SK-N-SH (cell line): Measurements from ENCODE around the gene BCL2L13. TPM values are rescaled to one million over a fixed set of nuclear protein-coding genes. Genes with fewer than 3 reads are reported as not detected.

ENCODE experiments used
- CTCF ChIA-PET: fragments of 300-600, 350-600 bp; formaldehyde crosslinking; extraction: SDS; loops from one replicate; lab custom pipeline; 2021; lab: Yijun Ruan, JAX
- POLR2A ChIA-PET: fragments of 350-600 bp; sonication (Branson Sonifier 250); formaldehyde crosslinking; extraction: SDS; loops from one replicate; lab custom pipeline; 2020; ENCODE audit warnings: antibody characterized with exemption, inconsistent platforms; lab: Yijun Ruan, JAX
- DNase-seq: peaks from one replicate; pipeline ENCODE4 v3.0.0; 2012
- H2AFZ ChIP-seq: fragments of 200-600 bp; sonication (generic); 2 replicates; pipeline ENCODE4 v1.8.1; 2016; ENCODE audit warnings: antibody characterized with exemption, mild to moderate bottlenecking, low read depth
- H3F3A ChIP-seq: fragments of 200-600 bp; sonication (generic); replicated peaks from 2 replicates; pipeline ENCODE3; 2016; ENCODE audit warnings: antibody characterized with exemption, mild to moderate bottlenecking; ENCODE audit not compliant: insufficient read depth
- H3K27ac ChIP-seq, 2 experiments: fragments of 200-500 bp in 1 of 2; fragments of 200-600 bp in 1 of 2; sonication (Bioruptor generic) in 1 of 2; sonication (generic), shearing (Covaris generic) in 1 of 2; 2 replicates each; pipeline versions ENCODE4 v1.5.1 to v1.6.1; 2014 to 2016; ENCODE audit warnings: low read depth in 2 of 2, inconsistent platforms in 1 of 2, low read length in 1 of 2, mild to moderate bottlenecking in 1 of 2, mixed read lengths in 1 of 2
- H3K27me3 ChIP-seq: fragments of 200-600 bp; sonication (generic), shearing (Covaris generic); 2 replicates; pipeline ENCODE4 v1.6.1; 2016; ENCODE audit warnings: mixed run types; ENCODE audit not compliant: insufficient read depth
- H3K36me3 ChIP-seq, 2 experiments: fragments of 200-500 bp in 1 of 2; fragments of 200-600 bp in 1 of 2; sonication (Bioruptor generic) in 1 of 2; sonication (generic) in 1 of 2; replicated peaks in 1 of 2; 2 replicates each; pipeline versions ENCODE3 to v1.5.1; 2014 to 2016; ENCODE audit warnings: low read length in 1 of 2, mild to moderate bottlenecking in 1 of 2; ENCODE audit not compliant: insufficient read depth in 2 of 2, control insufficient read depth in 1 of 2
- H3K4me1 ChIP-seq, 2 experiments: fragments of 200-500 bp in 1 of 2; fragments of 200-600 bp in 1 of 2; sonication (Bioruptor generic) in 1 of 2; sonication (generic), shearing (Covaris generic) in 1 of 2; 2 replicates each; pipeline versions ENCODE4 v1.5.1 to v1.6.1; 2014 to 2016; ENCODE audit warnings: low read depth in 1 of 2, low read length in 1 of 2, mixed run types in 1 of 2; ENCODE audit not compliant: insufficient read depth in 2 of 2, control insufficient read depth in 1 of 2
- H3K4me2 ChIP-seq: fragments of 200-600 bp; sonication (generic), shearing (Covaris generic); 2 replicates; pipeline ENCODE4 v1.6.1; 2017; ENCODE audit warnings: mixed run types
- H3K4me3 ChIP-seq, 2 experiments: fragments of 200-500 bp in 1 of 2; fragments of 200-600 bp in 1 of 2; sonication (Bioruptor generic) in 1 of 2; sonication (generic), shearing (Covaris generic) in 1 of 2; 2 replicates each; pipeline versions ENCODE4 v1.5.1 to v1.8.1; 2014 to 2016; ENCODE audit warnings: low read depth in 2 of 2, inconsistent platforms in 1 of 2, low read length in 1 of 2, mild to moderate bottlenecking in 1 of 2, mixed read lengths in 1 of 2, moderate library complexity in 1 of 2
- H3K79me2 ChIP-seq: fragments of 200-600 bp; sonication (generic); 2 replicates; pipeline ENCODE4 v1.8.1; 2017; ENCODE audit warnings: mild to moderate bottlenecking; ENCODE audit not compliant: insufficient read depth
- H3K9ac ChIP-seq: fragments of 200-600 bp; sonication (generic); 2 replicates; pipeline ENCODE4 v1.6.1; 2017; ENCODE audit warnings: mixed run types
- H3K9me2 ChIP-seq: fragments of 200-600 bp; sonication (generic); 2 replicates; pipeline ENCODE4 v1.6.1; 2017; ENCODE audit warnings: mixed run types
- H3K9me3 ChIP-seq: fragments of 200-600 bp; sonication (generic); 2 replicates; pipeline ENCODE4 v1.6.1; 2017; ENCODE audit warnings: mixed run types, mild to moderate bottlenecking, moderate library complexity
- H4K20me1 ChIP-seq: fragments of 200-600 bp; sonication (generic); 2 replicates; pipeline ENCODE4 v1.6.1; 2017; ENCODE audit warnings: mild to moderate bottlenecking, mixed run types; ENCODE audit not compliant: insufficient read depth
- CHD2 ChIP-seq: fragments of 150-350 bp; IDR thresholded peaks from 2 replicates; pipeline ENCODE4 v1.6.1; 2018; ENCODE audit warnings: low read length; ENCODE audit not compliant: partially characterized antibody
- CTCF ChIP-seq: fragments of 200-600 bp; sonication (generic); IDR thresholded peaks from 2 replicates; pipeline ENCODE4 v1.6.1; 2017; ENCODE audit warnings: antibody characterized with exemption, mild to moderate bottlenecking, moderate library complexity
- EP300 ChIP-seq, 2 experiments: IDR thresholded peaks; 2 replicates each; pipeline versions ENCODE4 v1.4.0 to v1.6.1; 2012; ENCODE audit warnings: borderline replicate concordance in 1 of 2, low read depth in 1 of 2, low read length in 1 of 2
- EZH2phosphoT487 ChIP-seq: fragments of 200-600 bp; sonication (generic); IDR thresholded peaks from 2 replicates; pipeline ENCODE4 v1.6.1; 2017; ENCODE audit warnings: low read depth, mixed run types, mild to moderate bottlenecking, antibody characterized with exemption, moderate library complexity, borderline replicate concordance
- FOXJ3 ChIP-seq: sonication (generic); formaldehyde crosslinking; IDR thresholded peaks from 2 replicates; pipeline ENCODE4 v1.5.1; 2020; ENCODE audit warnings: mild to moderate bottlenecking, missing genetic modification reagents
- FOXM1 ChIP-seq: IDR thresholded peaks from 2 replicates; pipeline ENCODE4 v1.4.0; 2012; ENCODE audit warnings: low read depth, mild to moderate bottlenecking
- GATA2 ChIP-seq: sonication (generic); formaldehyde crosslinking; IDR thresholded peaks from 2 replicates; pipeline ENCODE4 v1.5.0; 2020; ENCODE audit warnings: mild to moderate bottlenecking, missing genetic modification reagents
- IRF3 ChIP-seq: fragments of 150-350 bp; IDR thresholded peaks from 2 replicates; pipeline ENCODE4 v1.6.1; 2016; ENCODE audit warnings: mild to moderate bottlenecking, low read depth, low read length
- JUND ChIP-seq: IDR thresholded peaks from 2 replicates; pipeline ENCODE4 v1.4.0; 2012
- NFIC ChIP-seq: IDR thresholded peaks from 2 replicates; pipeline ENCODE4 v1.4.0; 2012; ENCODE audit warnings: borderline replicate concordance
- NRF1 ChIP-seq: IDR thresholded peaks from 2 replicates; pipeline ENCODE4 v1.6.1; 2012; ENCODE audit warnings: low read depth, mild to moderate bottlenecking, low read length
- PBX3 ChIP-seq: IDR thresholded peaks from 2 replicates; pipeline ENCODE4; 2012
- RAD21 ChIP-seq: IDR thresholded peaks from 2 replicates; pipeline ENCODE4 v1.6.1; 2012; ENCODE audit warnings: mild to moderate bottlenecking, low read length
- REST ChIP-seq: IDR thresholded peaks from 2 replicates; pipeline ENCODE4 v1.6.1; 2012; ENCODE audit warnings: mild to moderate bottlenecking, low read depth, low read length, moderate library complexity
- RFX5 ChIP-seq: IDR thresholded peaks from 2 replicates; pipeline ENCODE4 v1.6.1; 2012; ENCODE audit warnings: mild to moderate bottlenecking, improper control_type of control experiment, low read length
- SIN3A ChIP-seq: IDR thresholded peaks from 2 replicates; pipeline ENCODE4 v1.6.1; 2012; ENCODE audit warnings: low read depth, mild to moderate bottlenecking, low read length, moderate library complexity, borderline replicate concordance
- TAF1 ChIP-seq: IDR thresholded peaks from 2 replicates; pipeline ENCODE4 v1.6.1; 2012; ENCODE audit warnings: low read depth, mild to moderate bottlenecking, low read length, moderate library complexity, borderline replicate concordance
- TEAD4 ChIP-seq: IDR thresholded peaks from 2 replicates; pipeline ENCODE4 v1.4.0; 2012; ENCODE audit warnings: mild to moderate bottlenecking, borderline replicate concordance; ENCODE audit not compliant: insufficient read depth
- USF2 ChIP-seq: fragments of 150-350 bp; IDR thresholded peaks from 2 replicates; pipeline ENCODE4 v1.6.1; 2017; ENCODE audit warnings: antibody characterized with exemption, low read length, low read depth, borderline replicate concordance
- ZBTB33 ChIP-seq: IDR thresholded peaks from 2 replicates; pipeline ENCODE4 v1.4.0; 2012; ENCODE audit warnings: low read depth, borderline replicate concordance
- WGBS: methylation state at CpG from one replicate; pipeline ENCODE4 v1.1.6; 2017; ENCODE audit warnings: low lambda C conversion rate; 5-methylcytosine and 5-hydroxymethylcytosine counted together
- polyA plus RNA-seq, 3 experiments: library from polyadenylated mRNA; depleted of rRNA; stranded (reverse); fragments of >200 nt; gene quantifications; 2 replicates each; pipeline ENCODE4 v1.2.3, GENCODE V29; 2012

BCL2L13 gene
- polyA plus RNA-seq, 1 of the 3 experiments (the other 2 are of a cell fraction): 37.1 TPM

GRCh38 chr22:17695986-17696385, 57.4 kb downstream of the BCL2L13 start:
- no peak overlapping the region for H3K4me3 ChIP-seq
- no peak for TF ChIP-seq RFX5
- TF ChIP-seq EP300 (IDR thresholded peaks at IDR 0.05; ENCODE audit: borderline replicate concordance in 1 of 2, low read depth in 1 of 2, low read length in 1 of 2): no peak
- no peak for TF ChIP-seq USF2
- no peak for TF ChIP-seq NFIC
- no peak for TF ChIP-seq JUND
- no peak for TF ChIP-seq TAF1
- TF ChIP-seq CTCF: no peak
- no peak for TF ChIP-seq REST
- TF ChIP-seq RAD21: no peak
- TF ChIP-seq CHD2: no peak
- TF ChIP-seq ZBTB33: no peak
- TF ChIP-seq PBX3: no peak
- no peak for TF ChIP-seq GATA2
- no peak for TF ChIP-seq NRF1
- TF ChIP-seq FOXJ3 (CRISPR knock-in tag): no peak
- TF ChIP-seq FOXM1: no peak
- TF ChIP-seq IRF3: no peak
- no peak for TF ChIP-seq EZH2phosphoT487
- no peak for TF ChIP-seq SIN3A
- no peak for TF ChIP-seq TEAD4
- WGBS: 77% methylated on average over 5 of the region's 5 CpGs
- ChIA-PET POLR2A (no interaction called here), CTCF (no interaction called here)
- no peak overlapping the region for H3K4me2 ChIP-seq
- H3K36me3 ChIP-seq: peaks cover 5 to 10% of the 10 kb centered on the region in 2 experiments
- H4K20me1 ChIP-seq: no peaks in the 10 kb centered on the region
- H3K9me2 ChIP-seq: no peaks in the 10 kb centered on the region
- no peak overlapping the region for H3K9ac ChIP-seq
- H3K79me2 ChIP-seq: no peaks in the 10 kb centered on the region; the same call in 1 of the 2 replicates
- H3K27ac ChIP-seq: no peak overlapping the region
- no peak overlapping the region for H2AFZ ChIP-seq
- H3K4me1 ChIP-seq: peaks cover 0 to 11% of the 10 kb centered on the region in 2 experiments; a peak in 1 of 4 replicates
- H3K27me3 ChIP-seq: no peaks in the 10 kb centered on the region
- no peak for DNase-seq
- no peaks in the 10 kb centered on the region for H3K9me3 ChIP-seq
- H3F3A ChIP-seq: peaks cover 21% of the 10 kb centered on the region
